ENCODE measurements around the gene ZNF358. TPM values are rescaled to one million over a fixed set of nuclear protein-coding genes. Genes with fewer than 3 reads are reported as not detected.
A peak's percentile ranks its signal among the peaks of the same experiment; 100 is the strongest.

Gene ZNF358
- total and polyA plus RNA-seq, 3 donors from 2014 or later: 21.0 to 35.9 (median 28.7) TPM

- H3K9me3 ChIP-seq: no peaks in the 10 kb centered on the region
- H3K4me3 ChIP-seq: no peak overlapping the region
- 27 to 61% methylated on average over 5 to 51 of the region's 51 CpGs for WGBS, 2 donors
- peaks cover 16% of the 10 kb centered on the region for H3K4me1 ChIP-seq
- DNase-seq: no peak
- no peak for TF ChIP-seq CTCF (IDR thresholded peaks at IDR 0.05)
- no peak for TF ChIP-seq POLR2A (IDR thresholded peaks at IDR 0.05)
- intact Hi-C loops (cut with DNase I; ENCODE audit: low total_unique reads): no loop called here
- no peaks in the 10 kb centered on the region for H3K27me3 ChIP-seq
- H3K36me3 ChIP-seq (ENCODE audit: low read depth, missing control alignments): no peaks in the 10 kb centered on the region
- H3K27ac ChIP-seq: no peak overlapping the region
Observed at GRCh38 chr19:7520131-7521051, 4.5 kb downstream of the ZNF358 start.

GRCh38 chr19:7521551-7522071 is 5.7 kb downstream of the ZNF358 start:
- Histone ChIP-seq H3K27me3 (no peaks in the 10 kb centered on the region), H3K4me1 (peaks cover 13% of the 10 kb centered on the region), H3K36me3 (ENCODE audit: low read depth, missing control alignments) (no peaks in the 10 kb centered on the region), H3K27ac (peak overlapping the region; percentile 10 to 62), H3K4me3 (no peak overlapping the region), H3K9me3 (no peaks in the 10 kb centered on the region)
- no peak for DNase-seq
- TF ChIP-seq POLR2A (IDR thresholded peaks at IDR 0.05): no peak
- no peak for TF ChIP-seq CTCF (IDR thresholded peaks at IDR 0.05)
- 38 to 43% methylated on average over 10 of the region's 10 CpGs for WGBS, 2 donors
- intact Hi-C loops (cut with DNase I; ENCODE audit: low total_unique reads): no loop called here

DNA sequence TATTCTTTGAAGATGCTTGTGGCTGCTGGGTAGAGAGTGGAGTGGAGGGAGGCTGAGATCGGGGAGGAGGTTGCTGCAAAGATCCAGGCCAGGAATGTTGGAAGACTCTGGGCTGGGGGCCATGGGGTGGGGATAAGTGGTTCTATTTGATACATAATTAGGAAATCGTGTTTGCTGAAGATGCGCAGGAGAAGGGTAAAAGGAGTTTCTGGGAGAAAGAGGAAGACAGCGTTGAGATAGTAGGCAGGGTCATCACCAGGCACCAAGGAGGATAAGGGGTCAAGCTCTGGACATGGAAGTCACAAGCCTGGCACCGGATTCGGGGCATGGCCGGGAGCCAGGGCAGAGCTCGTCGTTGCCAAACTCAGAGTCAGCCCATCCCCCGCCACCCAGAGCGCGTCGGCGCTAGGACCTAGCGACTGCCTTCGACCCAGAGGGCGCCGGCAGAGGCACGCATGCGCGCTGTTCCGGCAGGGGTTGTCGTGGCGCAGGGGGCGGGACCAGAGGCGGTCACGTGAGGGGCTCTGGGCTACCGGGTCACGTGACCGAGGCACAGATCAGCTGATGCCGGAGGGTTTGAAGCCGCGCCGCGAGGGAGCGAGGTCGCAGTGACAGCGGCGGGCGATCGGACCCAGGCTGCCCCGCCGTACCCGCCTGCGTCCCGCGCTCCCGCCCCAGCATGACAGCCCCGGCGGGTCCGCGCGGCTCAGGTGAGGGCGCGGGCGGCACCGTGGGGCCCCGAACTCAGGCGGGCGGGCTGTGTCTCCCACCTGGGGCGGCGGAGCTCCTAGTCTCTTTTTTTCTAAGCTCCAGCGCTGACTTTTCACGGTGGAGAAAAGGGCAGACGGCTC is 6.4 kb downstream of the ZNF358 start, which contains the start of gene MCOLN1:
TSS of gene MCOLN1 (plus strand) at position 553 of the 851 bp plus-strand sequence. CDS start at position 680, 127 bp downstream.
- 1% methylated on average over 19 to 64 of the region's 65 CpGs for WGBS, 2 donors
- H3K36me3 ChIP-seq (ENCODE audit: low read depth, missing control alignments): no peaks in the 10 kb centered on the region

More for the DNA sequence above, 6.4 kb downstream of the ZNF358 start, which contains the start of gene MCOLN1:
- peak within 1 kb of the TSS; percentile 62 to 78 for H3K4me3 ChIP-seq
- peaks cover 13% of the 10 kb centered on the region for H3K4me1 ChIP-seq
- intact Hi-C loops (cut with DNase I; ENCODE audit: low total_unique reads): no loop called here
- TF ChIP-seq CTCF (IDR thresholded peaks at IDR 0.05) (peak in 2 of 3 experiments; percentile 48 to 54), POLR2A (IDR thresholded peaks at IDR 0.05) (no peak)
- DNase-seq: peak; percentile 99
- no peaks in the 10 kb centered on the region for H3K27me3 ChIP-seq
- H3K27ac ChIP-seq: peak within 1 kb of the TSS; percentile 10 to 62
- H3K9me3 ChIP-seq: no peaks in the 10 kb centered on the region

All from testis (tissue), 3 donors.